ENCODE results near the gene TMEM63B. TPM values are rescaled to one million over a fixed set of nuclear protein-coding genes. Genes with fewer than 3 reads are reported as not detected.
A peak's percentile ranks its signal among the peaks of the same experiment; 100 is the strongest.

Gene TMEM63B
- total RNA-seq (10 to 100 TPM; 25.6 to 27.1 TPM), total RNA-seq (19.3 to 22.1 reads per million in 2 donors)

DNA sequence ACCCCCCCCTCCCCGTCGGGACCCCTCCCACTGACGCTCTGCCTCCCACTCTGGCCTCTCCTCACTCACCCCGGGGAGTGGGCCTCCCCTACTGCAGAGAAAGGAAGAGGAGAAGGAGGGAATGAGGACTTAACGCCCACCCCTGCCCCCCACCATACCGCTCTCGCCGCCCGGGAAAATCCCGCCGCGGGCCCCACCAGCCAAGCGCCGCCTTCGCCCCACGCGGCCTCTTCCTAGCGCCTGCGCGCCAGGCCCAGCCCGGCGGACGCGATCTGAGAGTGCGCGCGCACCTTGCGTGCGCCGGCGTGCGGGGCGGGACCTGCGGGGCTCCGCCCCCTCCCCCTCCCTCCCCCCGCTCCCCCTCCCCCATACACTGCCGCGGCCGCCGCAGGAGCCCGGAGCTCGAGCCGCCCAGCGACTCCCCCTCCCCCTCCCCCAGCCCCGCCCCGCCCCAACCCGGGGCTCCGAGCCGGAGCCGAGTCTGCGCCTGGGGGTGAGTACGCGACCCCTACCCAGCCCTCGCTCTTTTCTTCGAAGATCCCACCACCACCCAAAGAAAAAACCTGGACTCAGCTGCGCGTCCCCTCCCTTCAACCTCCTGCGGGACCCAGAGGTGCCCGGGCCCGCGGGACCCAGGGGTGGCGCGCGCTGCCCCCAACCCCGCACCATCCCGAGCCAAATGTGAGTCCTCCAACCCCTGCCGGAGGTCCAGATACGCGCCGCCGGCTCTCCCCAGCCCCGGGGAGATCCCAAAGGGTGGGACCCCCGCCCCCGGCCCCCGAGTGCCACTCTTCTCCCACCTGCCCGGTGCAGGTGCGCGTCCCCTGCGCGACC, at the start of gene TMEM63B, which contains the start of gene MRPL14:
TSS of gene TMEM63B (plus strand) at position 369 of the 834 bp plus-strand sequence. CDS start 7,031 bp downstream, outside the sequence.
TSS of gene MRPL14 (minus strand) at position 267 of the 834 bp plus-strand sequence. CDS start 10,841 bp downstream, outside the sequence.
- peaks cover 3% of the 10 kb centered on the region for H3K36me3 Mint-ChIP-seq (ENCODE audit: low read depth)
- no peaks in the 10 kb centered on the region for H3K27me3 Mint-ChIP-seq
- H3K9me3 ChIP-seq (ENCODE audit: control insufficient read depth, low read length, poor library complexity, severe bottlenecking), result no peaks in the 10 kb centered on the region
- H3K27ac Mint-ChIP-seq, result peak within 1 kb of the TSS; percentile 98
- peaks cover 46% of the 10 kb centered on the region for H3K4me1 Mint-ChIP-seq
- ATAC-seq (peak; percentile 88), DNase-seq (peak; percentile 92 to 96 (median 93))
- peak within 1 kb of the TSS; percentile 99 for H3K4me3 Mint-ChIP-seq

DNA sequence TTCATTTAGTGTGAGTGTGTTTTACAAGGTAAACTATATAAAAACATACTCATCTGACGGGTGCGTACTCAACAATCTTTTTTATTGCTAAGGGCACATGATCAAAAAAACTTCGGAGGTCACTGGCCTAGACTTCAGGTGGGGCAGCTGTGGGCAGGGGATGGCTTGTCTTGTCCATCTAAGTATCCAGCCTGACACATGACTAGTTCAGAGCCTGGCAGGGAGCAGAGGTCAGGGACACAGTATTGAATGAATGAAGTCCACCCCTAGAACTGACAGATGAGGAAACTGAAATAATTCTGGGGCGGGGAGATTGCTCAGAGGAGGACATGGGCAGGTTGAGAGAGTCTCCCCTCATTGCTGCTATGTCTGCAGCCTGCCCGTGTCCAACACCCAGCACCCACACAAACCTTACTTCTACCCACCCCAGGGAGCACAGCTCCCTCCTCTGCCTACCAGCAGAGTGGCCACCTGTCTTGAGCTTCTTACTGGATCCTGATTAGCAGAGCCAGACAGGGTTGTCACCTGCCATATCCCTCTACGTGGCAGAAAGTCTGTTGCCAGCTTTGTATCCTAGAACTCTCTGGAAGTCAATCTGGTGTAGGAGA, 49.0 kb upstream of the TMEM63B start:
- H3K36me3 Mint-ChIP-seq (ENCODE audit: low read depth), result no peaks in the 10 kb centered on the region
- H3K27me3 Mint-ChIP-seq, result peaks cover 13% of the 10 kb centered on the region
- H3K9me3 ChIP-seq (ENCODE audit: control insufficient read depth, low read length, poor library complexity, severe bottlenecking), result no peaks in the 10 kb centered on the region
- DNase-seq, result no peak
- ATAC-seq, result no peak
- no peak overlapping the region for H3K4me3 Mint-ChIP-seq
- no peak overlapping the region for H3K27ac Mint-ChIP-seq
- H3K4me1 Mint-ChIP-seq, result peaks cover 14% of the 10 kb centered on the region

DNA sequence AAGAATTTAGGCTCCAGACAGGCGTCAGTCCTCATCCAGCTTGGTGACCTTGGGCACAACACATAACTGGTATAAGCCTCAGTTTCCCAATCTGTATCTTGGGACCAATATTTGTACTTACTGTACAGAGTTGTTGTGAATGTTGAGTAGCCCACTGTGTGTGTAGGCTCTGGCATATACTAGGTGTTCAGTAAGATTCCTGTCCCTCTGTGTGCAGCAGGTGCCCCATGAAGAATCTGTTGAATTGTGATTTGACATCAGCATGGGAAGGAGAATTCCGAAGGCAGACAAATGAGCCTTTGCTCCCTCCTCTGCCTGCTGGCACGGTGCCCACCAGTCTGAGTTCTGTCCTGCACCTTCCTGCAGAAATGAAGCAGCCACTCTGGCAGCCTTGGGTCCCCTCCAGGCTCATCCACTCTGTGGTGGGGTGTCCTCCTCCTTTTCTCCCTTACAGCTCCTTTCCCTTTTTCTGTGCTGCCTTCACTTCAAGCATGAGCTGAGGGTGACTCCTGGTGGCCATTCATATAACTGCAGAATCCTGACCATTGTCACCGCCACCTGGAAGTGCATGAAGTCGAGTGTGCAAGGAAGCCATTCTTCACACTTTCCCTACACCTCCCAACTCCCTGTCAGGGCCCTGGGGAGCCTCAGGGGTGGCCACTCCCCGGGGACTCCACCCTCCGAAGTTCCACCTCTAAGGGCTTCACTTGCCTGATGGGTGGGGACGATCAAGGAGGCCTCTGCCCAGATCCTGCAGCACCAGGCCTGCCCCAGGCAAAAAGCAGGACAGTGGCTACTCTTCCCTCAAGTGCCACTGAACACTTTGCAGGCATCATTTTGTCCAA, 48.3 kb upstream of the TMEM63B start:
- Mint-ChIP-seq H3K36me3 (ENCODE audit: low read depth) (no peaks in the 10 kb centered on the region), H3K27ac (peak overlapping the region; percentile 59), H3K27me3 (peaks cover 13% of the 10 kb centered on the region), H3K4me3 (no peak overlapping the region), H3K4me1 (peaks cover 10% of the 10 kb centered on the region)
- H3K9me3 ChIP-seq (ENCODE audit: control insufficient read depth, low read length, poor library complexity, severe bottlenecking), result no peaks in the 10 kb centered on the region
- ATAC-seq (peak; percentile 73), DNase-seq (peak; percentile 40 to 62 (median 51))

DNA sequence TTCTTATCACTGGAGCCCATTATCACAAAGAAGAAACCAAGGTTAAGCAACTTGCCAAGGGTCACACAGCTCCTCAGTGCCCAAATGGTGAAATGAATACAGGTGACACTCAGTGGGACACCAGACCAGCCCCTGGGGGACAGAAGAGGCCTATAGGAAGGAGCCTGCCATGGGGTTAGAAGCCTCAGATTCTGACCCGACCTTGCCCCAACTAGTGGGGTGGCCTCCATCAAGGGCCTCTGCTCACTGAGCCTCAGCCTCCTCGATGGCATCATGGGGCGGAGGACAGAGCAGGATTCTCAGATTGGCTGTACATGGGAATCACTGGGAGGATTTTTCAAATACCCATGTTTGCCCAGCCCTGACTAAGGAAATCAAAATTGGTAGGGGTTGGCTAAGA, 47.7 kb upstream of the TMEM63B start:
- Mint-ChIP-seq H3K27me3 (peaks cover 13% of the 10 kb centered on the region), H3K4me1 (peaks cover 4% of the 10 kb centered on the region), H3K4me3 (no peak overlapping the region), H3K36me3 (ENCODE audit: low read depth) (no peaks in the 10 kb centered on the region), H3K27ac (peak overlapping the region; percentile 59)
- no peaks in the 10 kb centered on the region for H3K9me3 ChIP-seq (ENCODE audit: control insufficient read depth, low read length, poor library complexity, severe bottlenecking)
- DNase-seq, result no peak
- no peak for ATAC-seq

DNA sequence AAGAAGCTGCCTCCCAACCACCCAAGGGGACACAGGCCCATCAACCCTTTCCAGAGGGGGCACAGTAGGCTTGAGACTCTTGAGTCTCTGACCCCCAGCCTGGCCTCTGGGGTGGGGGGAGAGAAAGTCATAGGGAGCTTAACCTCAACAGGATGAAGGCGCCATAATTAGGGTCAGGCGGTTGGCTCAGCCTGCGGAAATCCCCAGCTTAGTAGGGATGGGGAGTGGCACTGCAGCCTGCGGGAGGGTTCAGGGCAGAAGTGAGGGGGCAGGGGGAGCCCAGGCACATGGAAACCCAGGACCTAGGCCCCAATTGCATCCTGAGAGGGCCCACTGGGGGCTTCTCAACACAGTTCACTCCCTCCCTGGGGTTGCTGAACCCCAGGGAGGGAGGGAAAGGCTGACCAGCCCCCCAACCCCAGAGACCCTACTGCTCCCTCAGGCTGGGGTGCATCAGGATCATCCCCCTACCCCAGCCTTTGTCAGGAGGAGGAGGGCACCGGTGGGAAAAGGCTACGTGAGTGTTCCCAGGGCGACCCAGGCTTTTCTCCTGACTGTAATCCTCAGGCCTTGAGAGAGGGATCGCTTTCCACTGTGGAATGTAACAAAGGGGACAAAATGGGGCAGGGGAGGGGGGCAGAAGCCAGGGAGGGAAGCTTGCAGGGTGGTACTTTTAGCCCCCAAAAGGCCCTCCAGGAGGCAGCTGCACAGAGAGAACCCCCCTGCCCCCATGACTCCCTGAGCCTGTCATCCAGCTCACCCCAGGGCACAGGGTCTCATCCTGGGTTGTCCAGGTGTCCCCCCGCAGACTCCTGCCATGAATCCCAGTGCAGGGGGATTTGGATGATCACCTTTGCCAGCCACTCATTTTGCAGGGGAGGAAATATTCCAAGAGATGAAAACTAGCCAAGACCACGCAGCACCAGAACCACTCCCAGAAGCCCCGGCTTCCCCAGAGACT, 46.5 kb upstream of the TMEM63B start:
- Mint-ChIP-seq H3K36me3 (ENCODE audit: low read depth) (no peaks in the 10 kb centered on the region), H3K4me1 (peaks cover 5% of the 10 kb centered on the region), H3K27me3 (peaks cover 13% of the 10 kb centered on the region), H3K27ac (no peak overlapping the region), H3K4me3 (no peak overlapping the region)
- H3K9me3 ChIP-seq (ENCODE audit: control insufficient read depth, low read length, poor library complexity, severe bottlenecking), result no peaks in the 10 kb centered on the region
- ATAC-seq (no peak), DNase-seq (no peak)

DNA sequence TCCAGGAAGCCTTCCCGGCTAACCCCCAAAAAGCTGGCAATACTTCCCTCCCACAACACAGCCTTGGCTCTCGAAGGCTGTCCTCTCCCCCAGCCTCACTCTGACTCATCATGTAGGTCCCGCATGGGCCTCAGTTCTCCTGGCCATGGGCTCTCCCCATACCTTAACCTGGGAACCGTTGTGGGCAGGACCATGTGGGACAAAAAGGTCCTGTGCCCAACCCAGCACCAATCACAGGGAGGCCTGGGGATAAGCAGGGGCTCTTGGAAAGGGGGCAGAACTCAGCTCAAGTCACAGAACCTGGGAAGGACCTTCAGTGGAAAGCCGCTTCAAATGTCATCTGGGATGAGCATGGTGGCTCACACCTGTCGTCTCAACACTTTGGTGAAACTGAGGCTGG, 45.6 kb upstream of the TMEM63B start:
- Mint-ChIP-seq H3K27ac (no peak overlapping the region), H3K4me1 (peaks cover 5% of the 10 kb centered on the region), H3K36me3 (ENCODE audit: low read depth) (no peaks in the 10 kb centered on the region), H3K4me3 (no peak overlapping the region), H3K27me3 (peaks cover 13% of the 10 kb centered on the region)
- H3K9me3 ChIP-seq (ENCODE audit: control insufficient read depth, low read length, poor library complexity, severe bottlenecking), result no peaks in the 10 kb centered on the region
- ATAC-seq, result no peak
- no peak for DNase-seq

DNA sequence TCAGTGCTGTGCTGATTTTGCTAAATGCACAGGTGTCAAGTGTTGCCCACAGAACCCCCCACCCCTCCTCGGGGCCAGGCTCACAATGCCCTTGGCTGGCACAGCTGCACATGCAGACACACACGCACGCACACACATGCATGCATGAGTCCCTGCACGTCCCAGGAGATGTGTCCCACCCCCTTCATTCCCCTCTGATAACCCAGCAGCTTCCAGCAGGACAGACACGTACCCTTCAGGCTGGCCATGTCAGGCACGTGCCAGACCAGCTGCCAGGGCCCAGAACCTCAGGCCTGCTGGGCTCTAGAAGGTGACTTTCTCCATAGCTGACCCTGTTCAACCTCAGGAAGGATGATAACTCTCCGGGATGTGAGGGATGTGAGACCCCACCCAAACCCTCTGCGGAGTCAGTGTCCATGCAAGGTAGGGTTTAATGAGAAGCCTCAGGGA, 44.5 kb upstream of the TMEM63B start:
- H3K27ac Mint-ChIP-seq, result no peak overlapping the region
- DNase-seq (no peak), ATAC-seq (no peak)

DNA sequence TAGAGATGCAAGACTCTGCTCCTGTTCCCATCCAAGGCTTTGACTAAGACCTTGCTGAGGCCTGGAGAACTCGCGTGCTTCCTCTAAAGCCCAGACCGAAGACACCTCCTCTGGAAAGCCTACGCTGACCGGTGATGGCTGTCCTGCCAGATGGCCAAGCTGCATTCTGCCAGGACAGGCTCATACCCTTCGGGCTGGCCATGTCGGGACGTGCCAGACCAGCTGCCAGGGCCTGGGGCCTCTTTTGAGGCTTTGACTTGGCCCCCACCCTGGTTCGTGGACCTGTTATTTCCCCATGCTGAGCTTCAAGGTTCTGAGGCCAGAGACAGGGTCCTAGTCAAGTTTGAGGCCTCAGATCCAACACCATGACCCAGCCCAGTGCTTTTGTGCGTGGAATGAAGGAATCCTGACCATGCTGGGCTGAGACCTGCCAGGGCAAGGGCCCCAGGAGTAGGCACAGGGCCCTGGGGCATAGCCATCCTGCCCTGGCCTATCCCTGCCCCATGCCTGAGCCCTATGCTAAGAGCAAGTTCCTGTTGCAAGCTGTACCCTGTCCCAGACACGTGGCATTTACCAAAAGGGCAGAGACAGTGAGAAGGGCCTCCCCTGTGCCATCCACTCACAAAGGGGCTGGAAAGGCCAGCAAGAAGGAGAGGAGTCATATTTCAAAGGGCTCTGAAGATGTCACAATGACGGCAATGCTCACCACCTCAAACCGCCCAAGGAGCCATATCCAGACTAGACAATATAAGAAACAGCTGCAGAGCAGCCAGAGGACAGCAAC, 42.9 kb upstream of the TMEM63B start:
- Mint-ChIP-seq H3K4me1 (peaks cover 2% of the 10 kb centered on the region), H3K27ac (no peak overlapping the region), H3K4me3 (no peak overlapping the region), H3K27me3 (no peaks in the 10 kb centered on the region), H3K36me3 (ENCODE audit: low read depth) (no peaks in the 10 kb centered on the region)
- H3K9me3 ChIP-seq (ENCODE audit: control insufficient read depth, low read length, poor library complexity, severe bottlenecking), result no peaks in the 10 kb centered on the region
- ATAC-seq, result no peak
- no peak for DNase-seq

More for the DNA sequence above, 44.5 kb upstream of the TMEM63B start:
- H3K27me3 Mint-ChIP-seq, result peaks cover 11% of the 10 kb centered on the region
- no peaks in the 10 kb centered on the region for H3K36me3 Mint-ChIP-seq (ENCODE audit: low read depth)
- no peaks in the 10 kb centered on the region for H3K9me3 ChIP-seq (ENCODE audit: control insufficient read depth, low read length, poor library complexity, severe bottlenecking)
- H3K4me1 Mint-ChIP-seq, result peaks cover 5% of the 10 kb centered on the region
- no peak overlapping the region for H3K4me3 Mint-ChIP-seq

DNA sequence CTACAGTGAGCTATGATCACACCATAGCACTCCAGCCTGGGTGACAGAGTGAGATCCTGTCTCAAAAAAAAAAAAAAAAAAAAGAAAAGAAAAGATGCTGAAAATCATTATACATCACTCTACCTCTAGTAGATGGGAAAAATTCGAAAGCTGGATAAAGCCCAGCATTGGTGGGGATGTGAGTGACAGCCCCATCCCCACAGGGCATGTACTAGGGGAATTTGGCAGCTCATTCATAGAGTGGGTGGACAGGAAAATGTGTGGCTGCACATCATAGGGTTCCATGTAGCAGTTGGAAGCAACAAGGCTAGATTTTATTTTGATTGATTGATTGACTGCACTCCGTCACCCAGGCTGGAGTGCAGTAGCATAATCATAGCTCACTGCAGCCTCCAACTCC, 42.1 kb upstream of the TMEM63B start:
- no peaks in the 10 kb centered on the region for H3K36me3 Mint-ChIP-seq (ENCODE audit: low read depth)
- H3K27me3 Mint-ChIP-seq, result no peaks in the 10 kb centered on the region
- no peak for DNase-seq
- H3K4me3 Mint-ChIP-seq, result no peak overlapping the region
- H3K9me3 ChIP-seq (ENCODE audit: control insufficient read depth, low read length, poor library complexity, severe bottlenecking), result no peaks in the 10 kb centered on the region
- H3K4me1 Mint-ChIP-seq, result peaks cover 2% of the 10 kb centered on the region
- no peak for ATAC-seq
- peak overlapping the region; percentile 41 for H3K27ac Mint-ChIP-seq

DNA sequence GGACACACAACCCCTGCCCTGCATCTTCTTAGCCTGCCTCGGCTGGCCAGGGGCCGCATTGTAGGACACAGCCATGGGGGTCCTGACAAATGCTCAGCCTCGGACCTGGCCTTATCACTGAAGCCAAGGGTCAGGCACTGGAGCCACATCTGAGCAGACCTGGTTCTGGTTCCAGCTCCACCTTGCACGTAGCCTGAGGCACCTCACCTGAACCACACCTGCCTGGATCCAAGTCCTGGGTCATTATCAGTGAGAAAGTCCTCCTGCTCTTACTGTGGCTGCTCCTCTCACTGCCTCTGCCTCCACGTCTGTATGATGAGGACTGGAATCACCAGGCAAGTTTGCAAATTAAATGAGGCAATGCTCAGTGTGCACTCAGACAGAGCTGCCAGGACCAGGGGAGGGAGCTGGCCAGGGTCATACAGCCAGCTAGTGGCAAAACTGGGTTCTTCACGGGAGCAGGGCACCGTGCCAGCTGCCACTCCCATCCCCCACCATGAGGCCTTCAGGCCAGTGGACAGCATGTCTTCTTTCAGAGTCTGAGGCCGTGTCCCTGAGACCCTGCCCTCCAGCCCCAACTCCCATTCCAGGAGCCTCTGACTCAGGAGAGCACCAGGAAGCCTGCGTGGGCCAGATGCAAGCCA, 40.3 kb upstream of the TMEM63B start:
- no peaks in the 10 kb centered on the region for H3K36me3 Mint-ChIP-seq (ENCODE audit: low read depth)
- peaks cover 2% of the 10 kb centered on the region for H3K4me1 Mint-ChIP-seq
- no peak overlapping the region for H3K4me3 Mint-ChIP-seq
- ATAC-seq (no peak), DNase-seq (no peak)
- H3K9me3 ChIP-seq (ENCODE audit: control insufficient read depth, low read length, poor library complexity, severe bottlenecking), result no peaks in the 10 kb centered on the region
- H3K27ac Mint-ChIP-seq, result no peak overlapping the region
- H3K27me3 Mint-ChIP-seq, result no peaks in the 10 kb centered on the region

DNA sequence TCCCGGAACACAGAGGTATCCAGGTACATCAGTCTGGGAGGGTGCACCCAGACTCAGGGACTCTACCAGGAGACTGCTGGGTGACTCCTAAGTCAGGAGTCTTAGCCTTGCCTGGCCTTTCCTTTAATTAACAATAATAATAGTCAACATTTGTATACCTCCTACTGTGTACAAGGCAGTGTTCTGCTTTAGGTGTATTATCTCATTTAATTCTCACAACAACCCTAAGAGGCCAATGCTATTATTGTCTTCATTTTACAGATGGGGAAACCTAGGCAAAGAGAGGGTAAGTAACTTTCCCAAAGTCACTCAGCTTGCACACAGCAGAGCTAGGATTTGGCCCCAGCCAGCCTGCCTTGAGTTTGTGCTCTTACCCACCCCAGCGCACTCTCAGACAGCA, 39.7 kb upstream of the TMEM63B start:
- H3K36me3 Mint-ChIP-seq (ENCODE audit: low read depth), result no peaks in the 10 kb centered on the region
- no peak overlapping the region for H3K27ac Mint-ChIP-seq
- DNase-seq, result no peak
- peaks cover 2% of the 10 kb centered on the region for H3K4me1 Mint-ChIP-seq
- no peak for ATAC-seq
- no peak overlapping the region for H3K4me3 Mint-ChIP-seq
- H3K9me3 ChIP-seq (ENCODE audit: control insufficient read depth, low read length, poor library complexity, severe bottlenecking), result no peaks in the 10 kb centered on the region
- H3K27me3 Mint-ChIP-seq, result no peaks in the 10 kb centered on the region

Measured in T-helper 17 cell (primary cell).